Measurements from ENCODE around the gene RALGPS1.

RALGPS1 gene

DNA sequence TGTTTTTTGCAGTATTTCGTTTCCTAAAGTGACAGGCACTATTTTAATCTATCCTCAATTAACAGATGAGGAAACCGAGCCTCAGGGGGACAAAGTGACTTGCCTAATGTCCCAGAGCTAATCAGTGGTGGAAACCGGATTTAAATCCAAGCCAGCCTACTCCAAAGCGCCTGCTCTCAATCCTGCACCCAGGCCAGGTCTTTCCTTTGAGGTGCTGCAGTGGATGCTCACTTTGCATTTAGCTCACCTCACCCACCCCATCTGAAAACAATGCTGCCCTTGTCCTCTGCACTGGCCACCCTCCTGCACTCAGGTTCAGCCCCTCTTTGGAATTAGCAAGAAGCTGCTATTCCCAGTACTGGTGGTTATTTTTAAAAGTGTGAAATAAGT is 191.9 kb downstream of the RALGPS1 start:
- DNase-seq, result no peak

DNA sequence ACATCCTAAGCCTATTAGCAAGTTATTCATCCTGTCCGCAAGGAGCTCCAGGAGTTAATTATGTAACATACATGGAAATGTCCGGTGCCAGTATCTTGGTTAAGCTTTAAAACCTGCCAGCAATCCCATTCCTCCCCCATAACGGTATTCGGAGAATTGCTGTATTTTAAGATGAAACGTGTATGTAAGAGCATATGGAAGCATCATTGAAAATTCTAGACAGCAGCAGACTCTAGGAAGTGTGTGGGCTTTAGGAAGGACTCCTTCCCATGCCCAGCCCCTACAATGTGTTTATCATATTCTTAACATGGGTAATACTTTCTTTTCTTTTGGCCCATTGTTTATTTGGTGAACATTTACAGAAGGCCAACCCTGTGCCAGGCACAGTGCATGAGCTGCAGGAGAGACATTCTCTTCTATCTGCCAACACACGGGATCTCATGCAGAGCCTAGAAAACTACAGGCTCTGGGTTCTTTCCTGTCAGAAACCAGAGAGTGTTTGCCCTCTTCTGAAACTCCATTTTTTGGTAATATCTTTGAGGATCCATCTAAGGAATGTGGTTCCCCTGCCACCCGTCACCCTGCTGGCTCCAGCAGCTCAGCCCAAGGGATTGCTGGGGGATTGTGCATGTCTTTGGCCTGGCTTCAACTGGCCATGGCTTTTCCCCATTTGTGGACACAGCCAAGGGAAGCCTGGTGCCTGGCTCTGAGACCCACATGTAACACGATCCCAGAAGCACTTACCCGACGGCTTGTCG is 192.8 kb downstream of the RALGPS1 start:
- DNase-seq, result no peak

DNA sequence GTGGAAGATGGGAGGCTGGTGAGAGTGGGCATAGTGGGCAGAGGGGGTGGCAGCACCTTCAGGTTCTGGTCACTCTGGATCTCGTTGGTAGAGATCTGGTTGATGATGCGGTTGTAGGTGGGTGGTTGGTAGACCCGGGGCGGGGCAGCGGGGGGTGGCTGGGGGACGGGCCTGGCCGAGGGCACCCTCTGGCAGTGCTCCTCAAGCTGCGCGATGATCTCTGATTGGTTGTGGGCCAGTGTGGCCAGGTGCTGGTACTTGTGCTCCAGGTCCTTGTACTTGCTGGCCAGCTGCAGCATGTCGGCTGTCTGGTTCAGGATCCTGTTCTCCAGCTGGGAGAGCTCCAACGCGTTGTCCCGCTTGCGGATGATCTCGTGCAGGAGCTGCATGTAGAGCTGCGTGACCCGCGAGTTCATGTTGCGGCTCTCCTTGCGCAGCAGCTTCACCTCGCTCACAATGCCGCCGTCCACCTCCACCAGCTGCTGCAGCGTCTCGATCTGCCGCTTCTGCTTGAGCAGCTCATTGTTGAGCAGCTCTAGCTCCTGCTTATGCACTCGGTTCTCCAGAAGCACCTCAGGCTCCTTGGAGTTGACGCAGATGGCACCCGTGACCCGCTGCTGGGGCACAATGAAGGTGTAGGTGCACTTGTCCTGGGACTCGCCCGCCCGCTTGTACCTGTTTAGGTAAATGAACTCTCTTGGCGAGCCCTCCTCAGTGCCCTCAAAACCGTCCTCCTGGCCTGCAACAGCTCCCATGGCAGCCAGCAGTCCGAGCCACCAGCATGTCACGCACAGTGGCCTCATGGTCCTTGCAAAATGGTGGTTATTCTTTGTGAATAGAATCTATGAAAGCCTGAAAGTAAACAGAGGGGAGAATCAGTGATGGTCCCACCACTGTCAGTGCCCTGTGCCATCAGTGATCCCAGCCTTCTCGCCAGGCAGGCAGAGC is 193.6 kb downstream of the RALGPS1 start:
- no peak for DNase-seq

DNA sequence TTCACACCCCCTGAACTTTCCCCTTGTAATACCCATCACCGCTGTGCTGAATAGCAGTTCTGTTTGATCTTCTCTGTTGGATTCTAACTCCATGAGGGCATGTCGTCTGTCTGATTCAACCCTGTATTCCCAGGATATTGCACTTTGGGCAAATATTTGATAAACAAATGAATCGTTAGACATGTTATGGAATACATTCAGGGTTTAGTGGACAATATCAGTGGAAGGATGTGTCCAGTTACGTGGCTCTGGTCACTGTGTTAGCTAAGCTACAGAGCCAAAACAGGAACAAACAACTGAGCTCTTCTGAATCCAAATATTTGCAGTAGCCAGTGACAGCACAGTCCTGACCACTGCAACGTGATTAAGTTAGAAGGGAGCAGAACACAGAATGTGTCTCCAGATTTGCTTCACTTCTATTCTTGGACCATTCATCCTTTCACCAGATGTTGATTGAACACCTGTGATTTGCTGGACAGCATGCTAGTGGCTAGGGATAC is 194.7 kb downstream of the RALGPS1 start:
- no peak for DNase-seq

DNA sequence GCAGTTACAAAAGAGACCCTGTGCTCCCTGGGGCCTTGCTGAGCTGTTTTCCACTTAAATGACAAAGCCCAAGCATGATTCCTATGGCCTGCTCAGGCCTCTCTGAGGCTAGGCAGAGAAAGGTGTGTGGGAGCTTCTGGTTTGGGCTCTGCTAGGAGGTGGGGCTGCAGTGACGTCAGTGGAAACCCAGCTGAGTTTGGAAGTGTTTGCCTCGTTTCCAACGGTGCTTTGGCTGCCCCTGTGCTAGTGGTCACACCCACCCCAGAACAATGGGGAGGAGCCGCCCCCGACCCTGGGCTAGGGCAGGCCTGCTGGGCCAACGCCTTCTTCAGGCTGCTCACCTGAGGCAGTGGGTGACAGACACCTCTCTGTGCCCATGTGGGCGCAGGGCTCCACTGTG is 197.5 kb downstream of the RALGPS1 start:
- no peak for DNase-seq

DNA sequence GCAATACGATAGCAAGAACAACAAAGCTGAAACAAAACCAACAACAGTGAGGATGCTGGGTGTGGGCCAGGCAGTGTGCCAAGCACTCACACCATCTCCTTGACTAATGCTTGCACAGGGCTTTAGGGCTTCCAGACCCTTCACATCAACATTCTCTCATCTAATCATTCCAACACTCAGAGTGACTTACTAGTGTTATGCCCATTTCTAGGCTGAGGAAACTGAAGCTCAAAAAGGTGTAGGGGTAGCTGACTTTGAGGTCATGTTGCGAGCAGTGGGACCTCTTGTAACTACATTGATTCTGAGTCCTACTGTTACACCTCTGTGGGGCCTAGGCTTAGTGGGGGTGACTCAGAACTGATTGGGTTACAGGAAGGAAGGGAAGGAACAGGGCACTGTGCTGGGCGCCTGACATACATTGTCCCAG is 198.2 kb downstream of the RALGPS1 start:
- no peak for DNase-seq

DNA sequence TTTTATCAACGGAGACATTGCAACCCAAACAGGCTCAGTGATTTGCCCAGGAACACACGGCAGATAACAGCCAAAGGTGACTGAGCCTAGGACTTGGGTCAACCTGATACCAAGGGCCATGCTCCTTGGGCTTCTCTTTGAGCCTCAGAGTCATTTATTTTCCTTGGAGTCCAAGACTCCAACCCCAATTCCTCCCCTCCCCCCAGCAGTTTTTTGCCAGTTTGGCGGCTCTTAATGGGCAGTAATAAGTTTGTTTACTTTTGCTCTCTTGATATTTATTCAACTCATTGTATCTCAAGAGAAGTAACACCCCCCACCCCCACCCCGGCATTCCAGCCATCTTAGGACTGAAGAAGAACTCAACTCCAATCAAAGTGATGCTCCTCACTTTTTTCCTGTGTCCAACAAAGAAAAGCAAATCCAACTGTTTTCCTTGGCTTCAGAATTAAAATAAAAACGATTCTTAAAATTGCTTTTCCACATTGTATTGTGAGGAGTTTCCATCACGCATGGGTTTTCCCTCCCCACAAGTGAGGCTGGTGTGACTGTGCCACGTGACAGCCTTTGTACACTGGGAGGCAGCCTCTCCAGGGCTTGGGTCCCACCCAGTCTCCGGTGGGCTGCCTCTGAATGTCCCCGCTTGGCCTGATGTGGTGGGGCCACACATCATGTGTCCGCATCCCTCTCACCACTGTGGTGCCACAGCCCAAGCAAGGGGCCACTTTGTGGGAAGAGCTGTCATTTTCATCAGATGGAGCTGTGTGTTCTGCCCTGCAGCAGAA is 198.8 kb downstream of the RALGPS1 start:
- no peak for DNase-seq

DNA sequence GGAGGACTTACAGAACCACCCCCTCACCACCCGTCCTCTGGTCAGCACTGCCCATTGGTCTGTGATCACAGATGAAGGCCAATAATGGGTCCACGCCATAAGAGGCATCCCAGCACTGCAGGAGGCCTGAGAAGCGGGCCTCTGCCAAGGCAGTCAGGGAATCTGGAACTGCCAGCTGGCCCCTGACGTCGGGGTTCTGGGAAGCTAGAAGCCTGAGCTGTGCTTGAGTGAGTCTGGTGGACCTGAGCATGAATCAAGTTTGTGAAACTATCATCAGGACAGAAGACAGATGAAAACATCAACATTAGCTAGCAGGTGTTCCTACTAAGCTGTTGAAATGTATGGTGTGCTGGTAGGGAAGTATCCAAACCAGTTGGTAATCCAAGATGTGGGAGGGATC is 200.0 kb downstream of the RALGPS1 start:
- no peak for DNase-seq

DNA sequence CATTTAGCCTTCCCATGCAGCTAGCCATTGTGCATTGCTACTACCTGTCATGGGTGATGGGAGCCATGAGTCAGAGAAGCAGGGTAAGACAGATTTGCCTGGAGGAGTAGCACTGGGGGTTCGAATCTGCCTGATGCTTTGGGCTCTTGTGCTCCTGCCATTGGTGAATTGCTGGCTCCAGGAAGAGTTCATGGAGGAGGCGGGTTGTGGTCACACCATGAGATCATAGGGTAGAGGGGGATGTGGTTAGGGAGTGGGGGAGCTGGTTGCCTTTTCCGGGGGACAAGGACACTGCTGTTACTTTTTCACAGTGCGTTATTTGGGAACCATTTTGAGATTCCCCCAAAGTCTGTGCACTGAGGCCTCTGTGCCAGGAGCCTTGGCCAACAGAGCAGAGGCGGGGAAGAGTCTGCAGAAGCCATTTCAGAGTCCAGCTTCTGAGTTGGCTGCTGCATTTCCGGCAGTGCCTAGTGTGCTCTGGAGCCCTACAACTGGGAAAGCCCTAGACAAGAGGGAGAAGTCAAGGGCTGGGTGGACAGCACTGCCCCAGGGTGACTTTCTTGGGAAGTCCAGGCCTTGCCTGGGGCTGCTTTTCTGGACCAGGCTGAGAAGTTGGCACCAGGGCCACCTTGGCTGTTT is 201.6 kb downstream of the RALGPS1 start:
- DNase-seq, result no peak

DNA sequence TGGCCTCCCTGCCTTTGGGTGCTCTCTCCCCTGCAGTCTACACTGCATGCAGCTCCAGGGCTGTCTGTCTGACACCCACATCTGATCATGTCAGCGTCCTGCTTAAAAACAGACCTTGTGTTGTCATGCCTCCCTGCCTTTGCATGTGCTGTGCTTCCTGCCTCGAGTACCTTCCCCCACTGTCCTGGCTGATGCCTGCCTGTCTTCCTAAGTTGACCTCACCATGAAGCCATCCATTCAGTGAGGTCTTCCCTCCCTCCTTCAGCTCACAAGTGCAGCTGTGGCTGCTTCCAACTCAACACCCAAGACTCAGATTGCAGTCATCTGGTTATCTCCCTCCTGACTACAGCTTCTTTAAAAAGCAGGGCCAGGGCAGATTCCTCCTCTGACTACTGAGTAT is 202.4 kb downstream of the RALGPS1 start:
- DNase-seq, result no peak

DNA sequence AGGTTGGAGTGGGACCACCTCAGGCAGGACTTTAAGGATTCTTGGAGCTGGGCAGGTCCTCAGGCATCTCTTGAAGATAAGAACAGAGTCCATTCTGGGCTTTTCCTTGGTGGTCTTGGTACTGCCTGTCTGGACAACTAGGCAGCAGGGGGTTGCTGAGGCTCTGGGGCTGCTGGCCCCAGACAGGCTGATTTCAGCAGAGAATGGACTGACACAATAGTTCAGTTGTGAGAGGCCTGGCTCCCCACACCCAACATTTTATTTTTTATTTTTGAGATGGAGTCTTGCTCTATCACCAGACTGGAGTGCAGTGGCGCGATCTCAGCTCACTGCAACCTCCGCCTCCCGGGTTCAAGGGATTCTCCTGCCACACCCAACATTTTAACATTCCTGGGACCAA is 203.2 kb downstream of the RALGPS1 start:
- no peak for DNase-seq

DNA sequence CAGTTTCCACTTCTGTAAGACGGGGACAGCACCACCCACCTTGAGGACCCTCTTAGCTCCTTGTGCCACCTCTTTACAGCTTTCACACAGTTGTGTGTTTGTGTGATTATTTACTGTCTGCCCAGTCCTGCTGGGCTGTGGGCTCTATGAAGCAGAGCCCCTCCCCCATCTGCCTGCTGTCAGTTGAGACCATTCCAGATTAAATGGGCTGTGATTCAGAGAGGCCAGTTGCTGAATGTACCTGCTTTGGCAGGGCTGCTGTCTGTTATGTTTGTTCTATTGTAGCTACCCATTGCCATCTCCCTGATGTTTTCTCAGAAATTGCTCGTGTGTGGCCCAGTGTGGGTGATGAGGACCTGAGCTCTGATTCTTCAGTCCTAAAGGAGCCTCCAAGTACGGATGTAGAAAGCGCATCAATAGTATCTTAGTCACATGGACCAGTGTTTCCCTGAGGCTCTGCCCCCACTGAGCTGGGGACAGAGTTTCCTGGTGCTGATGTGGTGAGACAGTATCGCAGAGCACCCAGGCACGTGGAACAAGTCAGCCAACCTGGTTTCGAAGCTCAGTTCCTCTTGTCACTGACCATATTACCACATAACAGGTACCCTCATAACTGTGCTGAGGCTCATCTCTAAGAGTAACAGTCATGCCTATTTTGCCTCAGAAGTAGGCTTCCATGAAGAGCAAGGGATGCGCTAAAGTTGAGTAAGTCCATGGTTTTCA is 204.2 kb downstream of the RALGPS1 start:
- DNase-seq, result no peak

DNA sequence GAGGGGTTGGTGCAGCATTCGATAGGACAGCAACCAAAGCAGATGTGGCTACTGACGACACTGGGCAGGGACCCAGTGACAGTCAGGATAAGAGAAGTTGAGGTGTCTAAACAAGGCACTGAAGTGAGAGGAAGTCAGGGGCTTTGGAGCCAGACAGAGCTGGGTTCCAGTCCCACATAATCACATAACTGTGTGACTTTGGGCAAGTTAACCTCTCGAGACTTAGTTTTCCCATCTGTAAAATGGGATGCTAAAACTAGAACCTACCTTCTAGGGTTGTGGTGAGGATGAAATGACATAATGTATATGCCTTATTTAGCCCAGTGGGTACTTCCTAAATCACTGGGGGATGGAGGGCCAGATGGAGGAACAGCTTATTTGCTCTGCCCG is 204.7 kb downstream of the RALGPS1 start:
- no peak for DNase-seq

DNA sequence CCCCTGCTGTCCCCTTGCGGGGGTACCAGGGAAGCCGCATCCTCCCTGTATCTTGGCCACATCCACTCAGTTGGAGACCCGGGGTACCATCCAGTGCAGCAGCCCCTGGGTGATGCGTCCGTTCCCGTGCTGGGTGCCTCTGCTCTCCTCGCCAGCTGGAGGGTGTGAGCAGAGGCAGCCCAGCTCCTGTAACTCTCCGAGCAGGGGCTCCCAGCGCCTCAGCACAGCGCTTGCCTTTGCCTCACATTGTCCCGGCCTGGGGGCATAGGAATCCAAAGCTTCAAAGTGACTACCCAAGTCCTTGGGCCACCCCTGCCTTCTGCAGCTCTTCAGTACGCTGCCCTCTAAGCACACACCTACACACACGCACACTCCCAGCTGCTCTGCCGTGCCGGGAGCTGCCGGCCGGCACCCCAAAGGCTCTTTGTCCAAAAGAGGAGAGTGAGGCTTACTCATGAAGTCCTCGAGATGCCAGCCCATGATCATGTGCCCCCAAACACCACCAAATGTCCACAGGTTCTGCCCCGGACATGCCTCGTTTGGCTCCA is 207.1 kb downstream of the RALGPS1 start:
- peak; percentile 67 for DNase-seq

DNA sequence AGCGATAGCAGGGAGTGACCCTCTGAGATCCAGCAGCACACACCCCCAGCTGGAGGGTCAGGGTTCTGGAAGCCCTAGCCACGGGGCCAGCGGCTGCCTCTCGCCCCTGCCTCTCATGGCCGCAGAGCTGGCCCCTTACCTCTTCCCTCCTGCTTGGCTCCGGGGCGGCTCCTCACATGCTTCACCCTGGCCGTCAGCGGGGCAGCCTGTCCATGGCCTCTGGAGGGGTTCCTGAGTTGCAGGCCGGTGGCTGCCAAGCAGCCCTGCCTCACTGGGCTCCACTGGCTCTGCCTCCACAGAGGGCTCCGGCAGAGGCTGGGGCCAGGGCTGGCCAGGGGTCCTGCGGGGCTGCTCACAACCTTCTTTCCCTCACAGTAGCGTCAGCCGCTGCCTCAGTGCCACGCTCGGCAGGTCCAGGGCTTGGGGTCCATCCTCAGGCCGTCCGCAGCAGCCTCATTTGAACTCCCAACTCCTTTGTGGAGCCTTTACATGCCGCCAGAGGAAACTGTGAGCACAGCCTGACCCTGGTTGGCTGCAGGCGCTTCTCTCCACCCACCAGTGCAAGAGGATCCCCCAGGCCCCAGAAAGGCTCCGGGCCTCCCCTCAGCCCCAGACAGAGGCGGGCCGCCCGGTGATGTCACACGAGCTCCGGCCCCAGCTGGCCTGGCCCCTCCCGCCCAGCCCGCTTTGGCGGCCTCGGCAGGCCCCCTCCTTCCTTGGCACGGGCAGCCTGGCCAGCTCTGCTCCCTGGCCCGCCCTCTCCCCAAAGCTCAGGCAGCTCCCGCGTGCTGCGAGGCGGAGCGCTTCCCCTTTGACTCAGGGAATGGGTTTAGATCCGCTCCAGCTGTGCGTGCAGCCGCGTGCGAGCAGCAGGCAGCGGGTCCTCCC is 207.8 kb downstream of the RALGPS1 start, which contains the start of gene ANGPTL2:
TSS of gene ANGPTL2 (minus strand) at position 460 of the 888 bp plus-strand sequence. CDS start 13,904 bp downstream, outside the sequence.
- peak; percentile 94 for DNase-seq

DNA sequence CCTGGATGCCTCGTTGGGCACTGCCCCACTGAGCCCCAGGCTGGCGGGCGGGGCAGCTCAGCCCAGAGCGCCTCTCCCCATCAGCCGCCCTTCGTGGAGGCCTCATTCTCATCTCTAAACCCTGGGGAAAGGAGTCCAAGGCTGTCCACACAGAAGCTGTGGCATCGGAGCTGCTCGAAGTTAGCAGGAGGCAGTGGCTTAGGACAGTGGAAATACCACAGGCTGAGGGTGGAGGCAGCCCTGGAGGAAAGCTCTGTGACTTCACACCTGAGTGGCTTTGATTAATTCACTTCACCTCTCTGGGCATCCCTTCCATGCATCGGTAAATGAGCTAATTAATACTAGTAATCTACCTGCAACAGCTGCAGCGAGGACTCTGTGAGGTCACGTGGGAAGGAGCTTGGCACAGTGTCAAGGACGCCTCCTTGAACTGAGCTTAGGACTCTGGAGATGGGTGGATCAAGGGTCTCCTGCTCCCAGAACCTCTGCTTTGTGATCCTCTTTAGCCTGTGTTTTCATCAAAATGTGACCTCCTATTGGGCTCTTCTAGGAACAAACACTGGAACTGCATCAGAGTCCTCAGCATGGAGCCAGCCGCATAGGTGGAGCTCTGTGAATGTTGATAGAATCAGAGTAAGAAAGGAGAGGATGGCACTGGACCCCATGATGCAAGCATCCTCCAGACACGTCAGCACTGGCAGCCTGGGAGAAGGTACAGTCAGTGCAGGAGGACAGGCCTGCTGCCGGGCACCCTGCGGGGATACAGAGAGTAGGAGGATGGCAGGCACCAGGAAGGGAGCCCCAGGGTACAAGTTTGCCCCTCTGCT is 208.7 kb downstream of the RALGPS1 start:
- no peak for DNase-seq

DNA sequence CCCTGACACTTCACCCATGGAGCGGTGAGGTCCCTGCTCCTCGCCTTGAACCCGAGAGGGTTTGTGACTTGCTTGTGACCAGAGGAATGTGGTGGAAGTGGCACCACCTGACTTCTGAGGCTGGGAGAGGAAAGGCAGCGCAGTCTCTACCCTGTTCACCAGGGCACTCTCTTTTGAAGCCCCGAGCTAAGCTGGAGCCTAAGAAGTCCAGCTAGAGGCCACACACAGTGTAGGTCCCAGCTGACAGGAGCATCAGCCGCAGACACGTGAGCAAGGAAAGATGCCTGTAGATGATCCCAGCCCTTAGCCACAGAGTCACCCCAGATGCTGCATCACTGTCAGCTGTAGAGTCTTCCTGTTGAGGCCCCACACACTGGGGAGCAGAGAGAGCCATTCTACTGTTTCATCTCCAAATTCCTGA is 209.5 kb downstream of the RALGPS1 start:
- DNase-seq, result no peak

DNA sequence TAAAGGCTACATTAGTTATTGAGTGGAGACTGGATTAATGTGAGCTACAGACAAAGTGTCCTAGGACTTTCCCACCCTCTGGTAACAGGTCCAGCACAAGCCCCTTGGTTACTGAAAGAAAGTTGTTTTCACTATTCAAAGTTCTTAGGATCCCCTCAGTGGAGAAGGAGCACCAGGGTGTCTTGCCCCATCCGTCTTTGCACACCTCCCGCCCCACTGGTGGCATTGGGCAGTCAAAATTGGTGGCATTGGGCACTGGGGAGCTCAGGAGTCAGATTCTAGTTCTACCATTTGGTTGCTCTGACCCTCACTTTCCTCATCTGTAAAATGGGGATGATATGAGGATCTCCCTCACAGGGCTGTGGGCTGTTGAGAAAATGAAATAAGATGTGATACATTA is 210.2 kb downstream of the RALGPS1 start:
- no peak for DNase-seq

DNA sequence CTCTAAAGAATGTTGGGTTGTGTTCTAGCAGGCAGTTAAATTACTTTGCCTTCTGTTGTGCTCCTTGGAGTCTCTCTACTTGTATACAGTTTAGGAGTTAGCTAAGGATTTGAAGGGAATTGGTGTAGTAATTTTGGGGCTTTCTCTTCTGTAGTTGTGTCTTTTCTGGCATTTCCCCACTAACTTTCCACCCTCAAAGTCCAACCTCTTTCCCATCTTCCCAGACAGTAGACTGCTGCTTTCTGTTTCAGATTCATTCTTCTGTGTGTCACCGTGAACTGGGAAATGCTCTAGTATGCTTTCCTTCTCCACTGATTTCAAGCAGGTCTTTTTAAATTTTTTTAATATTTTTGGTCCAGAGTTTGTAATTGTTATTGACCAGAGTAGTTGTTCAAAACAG is 212.4 kb downstream of the RALGPS1 start:
- no peak for DNase-seq
